DMS79 (cell line): ENCODE results near the gene UMOD.
A peak's percentile ranks its signal among the peaks of the same experiment; 100 is the strongest.

ENCODE experiments used
- DNase-seq: peaks from one replicate; lab custom pipeline; 2025; lab: John Stamatoyannopoulos, UW

UMOD gene

DNA sequence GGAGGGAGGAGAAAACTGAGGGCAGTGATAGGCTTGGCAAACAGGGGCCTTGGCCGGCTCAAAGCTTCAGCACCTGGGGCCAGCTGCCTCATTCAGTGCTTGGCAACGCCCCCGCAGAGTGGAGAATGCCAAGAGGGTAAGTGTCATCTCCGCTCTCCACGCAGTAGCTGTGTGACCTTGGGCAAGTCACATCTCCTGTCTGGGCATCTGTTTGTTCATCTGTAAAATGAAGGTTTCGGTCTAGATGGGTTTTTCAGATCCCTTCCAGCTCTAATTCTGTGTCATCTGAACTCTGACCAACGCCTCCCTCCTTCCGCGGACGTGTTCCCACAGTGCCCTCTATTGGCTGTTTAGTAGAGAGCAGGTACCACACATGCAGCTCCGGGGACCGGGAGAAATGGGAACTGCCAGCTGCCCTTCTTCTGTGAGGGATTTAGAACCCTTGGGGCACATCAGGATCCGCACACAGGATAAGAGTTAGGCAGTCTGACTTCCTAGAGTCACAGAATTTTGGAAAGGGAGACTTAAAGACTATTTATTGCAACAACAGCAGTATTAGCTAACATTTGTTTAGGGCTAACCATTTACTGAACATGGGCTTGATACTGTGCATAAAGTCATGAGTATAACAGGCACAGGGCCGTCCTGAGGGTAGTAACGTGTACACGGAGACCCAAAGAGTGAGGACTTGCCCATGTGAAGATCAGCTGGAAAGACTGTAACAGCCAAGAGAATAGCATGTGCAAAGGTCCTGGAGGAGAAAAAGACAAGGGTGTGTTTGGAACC lies 52.0 kb downstream of the UMOD start:
- DNase-seq: peak; percentile 19

DNA sequence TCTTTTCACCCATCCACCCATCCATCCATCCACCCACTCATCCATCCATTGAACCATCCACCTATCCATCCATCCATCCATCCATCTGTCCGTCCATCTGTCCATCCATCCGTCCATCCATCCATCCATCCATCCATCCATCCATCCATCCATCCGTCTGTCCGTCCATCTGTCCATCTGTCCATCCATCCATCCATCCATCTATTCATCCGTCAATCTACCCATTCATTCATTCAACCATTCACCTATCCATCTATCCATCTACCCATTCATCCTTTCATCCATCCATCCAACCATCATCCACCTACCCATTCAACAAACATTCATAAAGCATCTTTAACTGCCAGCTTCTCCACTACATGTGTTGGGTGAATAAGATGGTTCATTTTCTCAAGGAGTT lies 54.1 kb downstream of the UMOD start:
- no peak for DNase-seq

DNA sequence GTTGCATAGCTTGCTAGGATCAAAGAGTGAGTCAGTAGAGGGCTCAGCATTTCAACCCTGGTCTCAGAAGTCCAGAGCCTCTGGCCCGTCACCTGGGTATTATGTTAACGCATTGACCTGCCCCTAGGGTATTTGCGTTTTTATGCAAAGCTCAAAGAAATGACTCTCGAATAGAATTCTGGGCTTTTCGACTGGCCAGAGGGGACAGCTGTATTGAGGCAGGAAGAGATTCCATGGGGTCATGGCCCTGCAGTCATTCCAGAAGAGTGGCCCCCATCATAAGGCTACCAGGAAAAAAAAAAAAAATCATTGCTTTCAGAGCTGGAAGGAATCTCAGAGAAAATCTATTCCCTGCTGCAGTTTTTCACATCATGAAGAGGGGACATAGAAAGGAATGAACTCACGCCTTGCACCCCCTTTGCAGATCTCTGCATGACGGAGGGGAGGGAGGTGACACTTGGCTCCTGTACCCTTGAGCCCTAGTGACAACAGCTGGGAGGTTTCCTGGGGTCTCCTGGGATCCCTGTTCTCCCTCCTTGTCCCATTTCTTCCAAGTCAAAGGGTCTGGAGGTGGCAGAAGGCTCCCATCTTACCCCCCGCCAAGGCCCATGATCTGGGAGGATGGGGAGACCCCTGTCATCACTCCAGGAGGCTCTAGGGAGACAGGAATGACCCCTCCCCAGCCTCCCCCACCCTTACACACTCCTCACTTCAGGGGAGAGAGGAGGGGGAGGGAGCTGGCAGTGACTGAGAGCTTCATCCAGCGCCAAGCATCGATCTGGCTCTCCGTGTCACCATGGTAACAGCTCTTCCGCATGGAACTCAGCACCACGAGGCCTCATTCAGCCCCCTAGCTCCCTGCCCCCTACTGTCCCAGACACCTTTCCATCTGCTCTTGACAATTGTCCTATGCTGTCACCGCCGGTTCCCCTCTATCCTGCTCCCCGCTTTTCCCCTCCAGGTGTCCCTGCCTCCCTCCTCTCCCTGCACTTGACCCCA lies 61.0 kb downstream of the UMOD start:
- DNase-seq: no peak

DNA sequence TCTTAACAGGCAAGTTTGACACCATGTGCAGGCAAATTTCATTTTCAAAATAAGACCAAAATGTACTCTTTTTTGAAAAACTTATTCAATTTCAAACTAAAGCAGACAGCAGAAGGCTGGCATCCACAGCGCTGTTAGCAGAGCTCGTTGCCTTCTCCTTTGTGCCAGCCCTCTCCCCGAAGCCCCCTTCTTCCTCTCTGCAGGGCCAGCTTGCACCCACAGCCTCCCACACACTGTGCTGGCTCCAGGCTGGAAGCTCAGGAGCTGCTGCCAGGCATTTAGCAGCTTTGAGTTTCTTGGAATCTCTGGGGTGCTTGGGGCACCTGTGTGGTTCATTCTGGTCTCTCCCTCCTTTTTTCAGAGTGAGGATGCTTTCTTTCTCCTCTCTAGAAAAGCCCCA lies 62.9 kb downstream of the UMOD start:
- DNase-seq: no peak

DNA sequence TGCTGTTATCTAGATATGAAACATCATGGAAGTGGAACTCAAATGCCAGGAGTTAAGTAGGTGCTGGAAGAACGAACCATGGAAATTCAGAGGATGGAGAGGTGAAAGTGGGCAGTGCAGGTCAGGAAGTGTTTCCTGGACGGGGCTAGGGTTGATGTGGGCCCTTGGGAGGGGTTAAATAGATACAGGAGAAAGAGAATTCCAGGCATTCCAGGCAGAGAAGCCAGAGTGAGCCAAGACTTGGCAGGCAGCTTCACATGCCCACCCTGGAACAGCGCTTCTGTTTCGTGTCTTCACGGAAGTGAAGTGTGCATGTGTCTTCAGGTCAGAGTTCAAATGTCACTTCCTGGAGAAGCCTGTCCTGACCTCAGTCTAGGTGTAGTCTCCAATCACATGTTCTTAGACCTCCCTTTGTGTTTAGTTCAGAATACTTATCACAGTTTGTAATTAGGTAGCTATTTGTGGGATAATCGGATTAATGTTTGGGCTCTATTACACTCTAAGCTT lies 66.5 kb downstream of the UMOD start:
- DNase-seq: no peak
